ENCODE measurements around the gene MNAT1. TPM values are rescaled to one million over a fixed set of nuclear protein-coding genes. Genes with fewer than 3 reads are reported as not detected.
"Not testable (repeated sequence)": the region's sequence is repeated elsewhere in the genome, so short reads cannot be mapped to it uniquely, and the experiment has no call there.

Gene MNAT1
- total RNA-seq, 2 experiments from 2014 or later = 35.3 to 38.5 TPM

GRCh38 chr14:60779745-60780514, 45.4 kb downstream of the MNAT1 start:
- H3K27ac Mint-ChIP-seq, CTCF ChIA-PET, DNase-seq, H3K27me3 Mint-ChIP-seq, H3K4me3 Mint-ChIP-seq, H3K9me3 Mint-ChIP-seq, H3K36me3 Mint-ChIP-seq: not testable (repeated sequence)
- peaks cover 11% of the 10 kb centered on the region for H3K4me1 Mint-ChIP-seq (ENCODE audit: low read depth)
- intact Hi-C loops (cut with micrococcal nuclease) = loop anchor here (1.0 kb wide), 1 partner anchor 27 kb away; no protein-coding TSS in a partner anchor
- POLR2A ChIA-PET = interaction anchor here (1.4 kb wide), 1 partner anchor 26 kb away, joined by 3 read pairs; no protein-coding TSS in a partner anchor

GRCh38 chr14:60780558-60780957, 46.0 kb downstream of the MNAT1 start:
- intact Hi-C loops (cut with micrococcal nuclease) = loop anchor here (1.0 kb wide), 1 partner anchor 27 kb away; no protein-coding TSS in a partner anchor
- H3K36me3 Mint-ChIP-seq, H3K27me3 Mint-ChIP-seq, DNase-seq, CTCF ChIA-PET, H3K27ac Mint-ChIP-seq, H3K4me3 Mint-ChIP-seq, H3K9me3 Mint-ChIP-seq: not testable (repeated sequence)
- peaks cover 11% of the 10 kb centered on the region for H3K4me1 Mint-ChIP-seq (ENCODE audit: low read depth)
- POLR2A ChIA-PET = interaction anchor here (1.4 kb wide), 1 partner anchor 27 kb away, joined by 3 read pairs; no protein-coding TSS in a partner anchor

- H3K4me3 Mint-ChIP-seq = no peak overlapping the region
- ChIA-PET POLR2A (no interaction called here), CTCF (no interaction called here)
- H3K36me3 Mint-ChIP-seq = peaks cover 14% of the 10 kb centered on the region
- H3K9me3 Mint-ChIP-seq = no peaks in the 10 kb centered on the region
- no peak overlapping the region for H3K27ac Mint-ChIP-seq
- intact Hi-C loops (cut with micrococcal nuclease) = no loop called here
- no peak for DNase-seq
- no peaks in the 10 kb centered on the region for H3K27me3 Mint-ChIP-seq
- H3K4me1 Mint-ChIP-seq (ENCODE audit: low read depth) = no peaks in the 10 kb centered on the region
Observed at GRCh38 chr14:60786905-60787304, 52.3 kb downstream of the MNAT1 start.

GRCh38 chr14:60789656-60790055, 55.1 kb downstream of the MNAT1 start:
- Mint-ChIP-seq H3K27me3 (no peaks in the 10 kb centered on the region), H3K36me3 (peaks cover 20% of the 10 kb centered on the region), H3K4me1 (ENCODE audit: low read depth) (no peaks in the 10 kb centered on the region), H3K9me3 (no peaks in the 10 kb centered on the region), H3K27ac (no peak overlapping the region), H3K4me3 (no peak overlapping the region)
- ChIA-PET CTCF (no interaction called here), POLR2A (no interaction called here)
- DNase-seq = no peak
- intact Hi-C loops (cut with micrococcal nuclease) = no loop called here

- Mint-ChIP-seq H3K36me3 (peaks cover 21% of the 10 kb centered on the region), H3K9me3 (no peaks in the 10 kb centered on the region), H3K4me1 (ENCODE audit: low read depth) (no peaks in the 10 kb centered on the region), H3K4me3 (no peak overlapping the region), H3K27ac (no peak overlapping the region), H3K27me3 (no peaks in the 10 kb centered on the region)
- no peak for DNase-seq
- CTCF ChIA-PET = no interaction called here
- POLR2A ChIA-PET = no interaction called here
- intact Hi-C loops (cut with micrococcal nuclease) = no loop called here
Observed at GRCh38 chr14:60790850-60791249, 56.3 kb downstream of the MNAT1 start.

- H3K27me3 Mint-ChIP-seq = no peaks in the 10 kb centered on the region
- peaks cover 22% of the 10 kb centered on the region for H3K36me3 Mint-ChIP-seq
- ChIA-PET POLR2A (no interaction called here), CTCF (no interaction called here)
- no peaks in the 10 kb centered on the region for H3K9me3 Mint-ChIP-seq
- intact Hi-C loops (cut with micrococcal nuclease) = no loop called here
- H3K27ac Mint-ChIP-seq = no peak overlapping the region
- H3K4me1 Mint-ChIP-seq (ENCODE audit: low read depth) = no peaks in the 10 kb centered on the region
- H3K4me3 Mint-ChIP-seq = no peak overlapping the region
- no peak for DNase-seq
Observed at GRCh38 chr14:60796434-60796833, 61.9 kb downstream of the MNAT1 start.

GRCh38 chr14:60800409-60800808, 65.8 kb downstream of the MNAT1 start:
- Mint-ChIP-seq H3K27me3 (no peaks in the 10 kb centered on the region), H3K36me3 (peaks cover 19% of the 10 kb centered on the region), H3K4me1 (ENCODE audit: low read depth) (no peaks in the 10 kb centered on the region), H3K4me3 (no peak overlapping the region), H3K9me3 (no peaks in the 10 kb centered on the region), H3K27ac (no peak overlapping the region)
- ChIA-PET CTCF (no interaction called here), POLR2A (no interaction called here)
- DNase-seq = no peak
- intact Hi-C loops (cut with micrococcal nuclease) = no loop called here

- ChIA-PET POLR2A (no interaction called here), CTCF (no interaction called here)
- DNase-seq = no peak
- Mint-ChIP-seq H3K9me3 (no peaks in the 10 kb centered on the region), H3K36me3 (peaks cover 15% of the 10 kb centered on the region), H3K4me3 (no peak overlapping the region), H3K27ac (no peak overlapping the region), H3K27me3 (no peaks in the 10 kb centered on the region), H3K4me1 (ENCODE audit: low read depth) (peaks cover 6% of the 10 kb centered on the region)
- intact Hi-C loops (cut with micrococcal nuclease) = no loop called here
Observed at GRCh38 chr14:60803871-60804270, 69.3 kb downstream of the MNAT1 start.

GRCh38 chr14:60805841-60806430, 71.4 kb downstream of the MNAT1 start:
- no peak for DNase-seq
- Mint-ChIP-seq H3K27ac (no peak overlapping the region), H3K27me3 (no peaks in the 10 kb centered on the region), H3K4me3 (no peak overlapping the region), H3K9me3 (no peaks in the 10 kb centered on the region), H3K36me3 (peaks cover 10% of the 10 kb centered on the region), H3K4me1 (ENCODE audit: low read depth) (peaks cover 6% of the 10 kb centered on the region)
- ChIA-PET POLR2A (no interaction called here), CTCF (no interaction called here)
- intact Hi-C loops (cut with micrococcal nuclease) = no loop called here

- CTCF ChIA-PET = no interaction called here
- H3K27me3 Mint-ChIP-seq = no peaks in the 10 kb centered on the region
- POLR2A ChIA-PET = no interaction called here
- H3K9me3 Mint-ChIP-seq = no peaks in the 10 kb centered on the region
- H3K4me1 Mint-ChIP-seq (ENCODE audit: low read depth) = peaks cover 6% of the 10 kb centered on the region
- no peak overlapping the region for H3K27ac Mint-ChIP-seq
- intact Hi-C loops (cut with micrococcal nuclease) = no loop called here
- DNase-seq = no peak
- no peak overlapping the region for H3K4me3 Mint-ChIP-seq
- H3K36me3 Mint-ChIP-seq = peaks cover 10% of the 10 kb centered on the region
Observed at GRCh38 chr14:60807247-60807646, 72.7 kb downstream of the MNAT1 start.

- no peak for DNase-seq
- Mint-ChIP-seq H3K27me3 (no peaks in the 10 kb centered on the region), H3K9me3 (no peaks in the 10 kb centered on the region), H3K4me3 (no peak overlapping the region), H3K4me1 (ENCODE audit: low read depth) (peaks cover 6% of the 10 kb centered on the region), H3K27ac (no peak overlapping the region), H3K36me3 (peaks cover 14% of the 10 kb centered on the region)
- ChIA-PET POLR2A (no interaction called here), CTCF (interaction anchor here (0.6 kb wide), 1 partner anchor 704 kb away, joined by 3 read pairs; no protein-coding TSS in a partner anchor)
- intact Hi-C loops (cut with micrococcal nuclease) = no loop called here
Observed at GRCh38 chr14:60807971-60808370, 73.4 kb downstream of the MNAT1 start.

GRCh38 chr14:60812987-60813386, 78.4 kb downstream of the MNAT1 start:
- H3K4me3 Mint-ChIP-seq = no peak overlapping the region
- intact Hi-C loops (cut with micrococcal nuclease) = no loop called here
- POLR2A ChIA-PET = no interaction called here
- DNase-seq = no peak
- peaks cover 16% of the 10 kb centered on the region for H3K36me3 Mint-ChIP-seq
- no peaks in the 10 kb centered on the region for H3K4me1 Mint-ChIP-seq (ENCODE audit: low read depth)
- H3K9me3 Mint-ChIP-seq = no peaks in the 10 kb centered on the region
- CTCF ChIA-PET = no interaction called here
- H3K27me3 Mint-ChIP-seq = no peaks in the 10 kb centered on the region
- H3K27ac Mint-ChIP-seq = no peak overlapping the region

- POLR2A ChIA-PET = interaction anchor here (0.6 kb wide), 1 partner anchor 1346 kb away, joined by 4 read pairs; no protein-coding TSS in a partner anchor
- CTCF ChIA-PET = no interaction called here
- Mint-ChIP-seq H3K27ac (no peak overlapping the region), H3K4me1 (ENCODE audit: low read depth) (no peaks in the 10 kb centered on the region), H3K9me3 (no peaks in the 10 kb centered on the region), H3K36me3 (peaks cover 16% of the 10 kb centered on the region), H3K27me3 (no peaks in the 10 kb centered on the region), H3K4me3 (no peak overlapping the region)
- no peak for DNase-seq
- intact Hi-C loops (cut with micrococcal nuclease) = no loop called here
Observed at GRCh38 chr14:60815371-60815770, 80.8 kb downstream of the MNAT1 start.

Data from activated CD4-positive, alpha-beta memory T cell treated with anti-CD3 and anti-CD28 coated beads for 36 hours (primary cell).